IPS-20b (cell line): ENCODE data around the gene TPSG1.
"Not testable (repeated sequence)": the region's sequence is repeated elsewhere in the genome, so short reads cannot be mapped to it uniquely, and the experiment has no call there.

ENCODE experiments used
- H3K27ac ChIP-seq: one replicate; pipeline ENCODE4 v1.5.1; 2013; ENCODE audit warnings: low read length
- H3K27me3 ChIP-seq: 2 replicates; pipeline ENCODE4 v1.6.1; 2013; ENCODE audit warnings: mild to moderate bottlenecking, low read length, inconsistent platforms; ENCODE audit not compliant: insufficient read depth
- H3K36me3 ChIP-seq: 2 replicates; pipeline ENCODE4 v1.6.1; 2013; ENCODE audit warnings: low read depth, mild to moderate bottlenecking, inconsistent platforms, low read length, moderate library complexity; ENCODE audit not compliant: insufficient read depth
- H3K4me1 ChIP-seq: 2 replicates; pipeline ENCODE4 v1.6.1; 2013; ENCODE audit warnings: mild to moderate bottlenecking, control low read depth, inconsistent platforms, low read length, moderate library complexity; ENCODE audit not compliant: insufficient read depth
- H3K4me3 ChIP-seq: 2 replicates; pipeline ENCODE4 v1.5.1; 2013; ENCODE audit warnings: mild to moderate bottlenecking, low read length, inconsistent platforms
- H3K9ac ChIP-seq: 2 replicates; pipeline ENCODE4 v1.6.1; 2013; ENCODE audit warnings: low read depth, mild to moderate bottlenecking, inconsistent platforms, low read length, moderate library complexity
- H3K9me3 ChIP-seq: 2 replicates; pipeline ENCODE4 v1.6.1; 2013; ENCODE audit warnings: mild to moderate bottlenecking, low read depth, low read length, inconsistent platforms; ENCODE audit not compliant: insufficient read depth

TPSG1 gene

GRCh38 chr16:1206786-1207185 is 18.3 kb downstream of the TPSG1 start:
- Histone ChIP-seq H3K36me3 (no peaks in the 10 kb centered on the region), H3K9ac (no peak overlapping the region), H3K27ac (no peak overlapping the region), H3K27me3 (no peaks in the 10 kb centered on the region), H3K4me3 (no peak overlapping the region), H3K4me1 (no peaks in the 10 kb centered on the region), H3K9me3 (no peaks in the 10 kb centered on the region)

GRCh38 chr16:1206326-1206725 is 18.7 kb downstream of the TPSG1 start:
- Histone ChIP-seq H3K9ac (no peak overlapping the region), H3K36me3 (no peaks in the 10 kb centered on the region), H3K4me3 (no peak overlapping the region), H3K27me3 (no peaks in the 10 kb centered on the region), H3K9me3 (no peaks in the 10 kb centered on the region), H3K27ac (no peak overlapping the region), H3K4me1 (no peaks in the 10 kb centered on the region)

GRCh38 chr16:1204933-1205332 is 20.1 kb downstream of the TPSG1 start:
- Histone ChIP-seq H3K27me3 (no peaks in the 10 kb centered on the region), H3K9me3 (no peaks in the 10 kb centered on the region), H3K36me3 (no peaks in the 10 kb centered on the region), H3K27ac (no peak overlapping the region), H3K4me1 (no peaks in the 10 kb centered on the region), H3K4me3 (no peak overlapping the region), H3K9ac (no peak overlapping the region)

GRCh38 chr16:1202274-1202673 is 22.8 kb downstream of the TPSG1 start:
- Histone ChIP-seq H3K9me3 (no peaks in the 10 kb centered on the region), H3K27ac (no peak overlapping the region), H3K36me3 (no peaks in the 10 kb centered on the region), H3K27me3 (no peaks in the 10 kb centered on the region), H3K4me1 (no peaks in the 10 kb centered on the region), H3K4me3 (no peak overlapping the region), H3K9ac (no peak overlapping the region)

- H3K27ac ChIP-seq, result no peak overlapping the region
- H3K4me1 ChIP-seq, result no peaks in the 10 kb centered on the region
- H3K9me3 ChIP-seq, result no peaks in the 10 kb centered on the region
- H3K36me3 ChIP-seq, result no peaks in the 10 kb centered on the region
- H3K4me3 ChIP-seq, result no peak overlapping the region
- H3K27me3 ChIP-seq, result no peaks in the 10 kb centered on the region
- H3K9ac ChIP-seq, result no peak overlapping the region
These were observed 23.6 kb downstream of the TPSG1 start for GRCh38 chr16:1201444-1201843.

GRCh38 chr16:1200014-1200627 is 24.9 kb downstream of the TPSG1 start:
- Histone ChIP-seq H3K9me3 (no peaks in the 10 kb centered on the region), H3K4me1 (no peaks in the 10 kb centered on the region), H3K9ac (no peak overlapping the region), H3K27ac (no peak overlapping the region), H3K36me3 (no peaks in the 10 kb centered on the region), H3K4me3 (no peak overlapping the region), H3K27me3 (no peaks in the 10 kb centered on the region)

- no peaks in the 10 kb centered on the region for H3K27me3 ChIP-seq
These were observed 25.6 kb downstream of the TPSG1 start for GRCh38 chr16:1199347-1200013.

GRCh38 chr16:1198671-1199346 is 26.3 kb downstream of the TPSG1 start:
- not testable (repeated sequence) for H3K36me3 ChIP-seq, H3K27ac ChIP-seq, H3K27me3 ChIP-seq, H3K9me3 ChIP-seq, H3K4me1 ChIP-seq, H3K9ac ChIP-seq, H3K4me3 ChIP-seq

More at GRCh38 chr16:1199347-1200013, 25.6 kb downstream of the TPSG1 start:
- no peaks in the 10 kb centered on the region for H3K36me3 ChIP-seq
- no peaks in the 10 kb centered on the region for H3K9me3 ChIP-seq
- no peaks in the 10 kb centered on the region for H3K4me1 ChIP-seq
- H3K9ac ChIP-seq, result no peak overlapping the region
- H3K4me3 ChIP-seq, result no peak overlapping the region
- no peak overlapping the region for H3K27ac ChIP-seq

GRCh38 chr16:1198194-1198593 is 26.9 kb downstream of the TPSG1 start:
- Histone ChIP-seq H3K27ac (no peak overlapping the region), H3K27me3 (no peaks in the 10 kb centered on the region), H3K9me3 (no peaks in the 10 kb centered on the region), H3K36me3 (no peaks in the 10 kb centered on the region), H3K4me1 (no peaks in the 10 kb centered on the region), H3K4me3 (no peak overlapping the region), H3K9ac (no peak overlapping the region)

- Histone ChIP-seq H3K27me3 (no peaks in the 10 kb centered on the region), H3K9ac (no peak overlapping the region), H3K27ac (no peak overlapping the region), H3K4me3 (no peak overlapping the region), H3K4me1 (no peaks in the 10 kb centered on the region; the same call in 1 of the 2 replicates), H3K36me3 (no peaks in the 10 kb centered on the region), H3K9me3 (no peaks in the 10 kb centered on the region)
These were observed 27.7 kb downstream of the TPSG1 start for GRCh38 chr16:1197237-1197866.

- Histone ChIP-seq H3K27me3 (no peaks in the 10 kb centered on the region), H3K36me3 (no peaks in the 10 kb centered on the region), H3K4me3 (no peak overlapping the region), H3K9ac (no peak overlapping the region), H3K9me3 (no peaks in the 10 kb centered on the region), H3K27ac (no peak overlapping the region), H3K4me1 (no peaks in the 10 kb centered on the region; the same call in 1 of the 2 replicates)
These were observed 28.6 kb downstream of the TPSG1 start for GRCh38 chr16:1196494-1196893.

GRCh38 chr16:1195393-1195666 is 29.7 kb downstream of the TPSG1 start:
- no peaks in the 10 kb centered on the region for H3K27me3 ChIP-seq
- H3K4me3 ChIP-seq, result no peak overlapping the region
- H3K9me3 ChIP-seq, result no peaks in the 10 kb centered on the region
- H3K27ac ChIP-seq, result no peak overlapping the region
- H3K4me1 ChIP-seq, result no peaks in the 10 kb centered on the region; the same call in 1 of the 2 replicates
- no peaks in the 10 kb centered on the region for H3K36me3 ChIP-seq
- H3K9ac ChIP-seq, result no peak overlapping the region
